ENCODE data around the gene TOMM40L.

GRCh38 chr1:161260376-161261260 lies 34.8 kb downstream of the TOMM40L start:
- TF ChIP-seq CTCF (IDR thresholded peaks at IDR 0.05; ENCODE audit: low read length) (no peak), EZH2 (IDR thresholded peaks at IDR 0.05; ENCODE audit: borderline replicate concordance, low read length) (no peak)
